Endothelial cell of umbilical vein (primary cell): ENCODE results near the gene ZNF462. TPM values are rescaled to one million over a fixed set of nuclear protein-coding genes. Genes with fewer than 3 reads are reported as not detected.

Source experiments
- BruUV-seq: library from RNA; stranded (reverse); fragments of 400-500 nt; replicated peaks from 2 replicates; lab custom pipeline; 2021; lab: Mats Ljungman, UMichigan
- CTCF ChIA-PET: fragments of 300-600, 350-600 bp; sonication (Branson Sonifier 250); formaldehyde crosslinking; loops from one replicate; lab custom pipeline; 2021; ENCODE audit warnings: antibody characterized with exemption, inconsistent platforms; lab: Charles Lee
- POLR2A ChIA-PET: fragments of 300-600, 350-600 bp; sonication (Branson Sonifier 250); formaldehyde crosslinking; loops from one replicate; lab custom pipeline; 2021; ENCODE audit warnings: antibody characterized with exemption, inconsistent platforms; lab: Charles Lee
- DNase-seq: peaks from one replicate; pipeline ENCODE4 v3.0.0-alpha.2; 2011; ENCODE audit warnings: low read depth, low spot score
- FAIRE-seq: peaks from 2 replicates; lab custom pipeline; 2011; peaks lifted over from hg19 to GRCh38; lab: Jason Lieb, UNC
- H2AFZ ChIP-seq: 2 replicates; pipeline ENCODE4 v1.6.0; 2012; ENCODE audit warnings: low read depth, low read length, control low read depth, inconsistent platforms
- H3K27ac ChIP-seq: 2 replicates; pipeline ENCODE4 v1.5.1; 2011; ENCODE audit warnings: low read depth, mild to moderate bottlenecking, control low read depth, low read length, moderate library complexity; ENCODE audit not compliant: insufficient read depth
- H3K27me3 ChIP-seq, 2 experiments: 2 replicates each; pipeline versions ENCODE4 v1.6.0 to v1.6.1; 2011; ENCODE audit warnings: low read length in 2 of 2, mixed read lengths in 1 of 2; ENCODE audit not compliant: control insufficient read depth in 2 of 2, insufficient read depth in 2 of 2
- H3K36me3 ChIP-seq, 2 experiments: 2 replicates in 1 of 2; 3 replicates in 1 of 2; pipeline ENCODE4 v1.5.1; 2011; ENCODE audit warnings: low read length in 2 of 2, mild to moderate bottlenecking in 1 of 2, moderate library complexity in 1 of 2; ENCODE audit not compliant: control insufficient read depth in 2 of 2, insufficient read depth in 2 of 2; ENCODE audit errors: extremely low read depth in 1 of 2
- H3K4me1 ChIP-seq: 3 replicates; pipeline ENCODE4 v1.5.1; 2011; ENCODE audit warnings: mild to moderate bottlenecking, low read length; ENCODE audit not compliant: control insufficient read depth, insufficient read depth; ENCODE audit errors: extremely low read depth
- H3K4me2 ChIP-seq: 2 replicates; pipeline ENCODE4 v1.6.1; 2011; ENCODE audit warnings: low read length, control low read depth, mixed read lengths; ENCODE audit not compliant: insufficient read depth
- H3K4me3 ChIP-seq, 3 experiments: fragments of 200-600 bp in 1 of 3; sonication (generic), shearing (Covaris generic) in 1 of 3; replicated peaks in 1 of 3; 2 replicates each; pipeline ENCODE4 v1.5.1; 2011 to 2016; ENCODE audit warnings: control low read depth in 3 of 3, low read length in 3 of 3, mild to moderate bottlenecking in 2 of 3, inconsistent platforms in 1 of 3, low read depth in 1 of 3, moderate library complexity in 1 of 3; ENCODE audit not compliant: insufficient read depth in 1 of 3
- H3K79me2 ChIP-seq: 2 replicates; pipeline ENCODE4 v1.6.0; 2012; ENCODE audit warnings: low read length, inconsistent platforms; ENCODE audit not compliant: control insufficient read depth, insufficient read depth
- H3K9ac ChIP-seq: replicated peaks from 2 replicates; pipeline ENCODE3; 2011; ENCODE audit warnings: low read length, control low read depth; ENCODE audit not compliant: insufficient read depth; ENCODE audit errors: extremely low read depth
- H3K9me1 ChIP-seq: replicated peaks from 3 replicates; pipeline ENCODE4 v1.6.0; 2011; ENCODE audit warnings: mild to moderate bottlenecking, low read length; ENCODE audit not compliant: control insufficient read depth, insufficient read depth; ENCODE audit errors: extremely low read depth
- H3K9me3 ChIP-seq: replicated peaks from 2 replicates; pipeline ENCODE4 v1.5.1; 2012; ENCODE audit warnings: low read length, inconsistent platforms; ENCODE audit not compliant: control insufficient read depth, insufficient read depth
- H4K20me1 ChIP-seq: replicated peaks from 2 replicates; pipeline ENCODE3; 2011; ENCODE audit warnings: mild to moderate bottlenecking, low read length; ENCODE audit not compliant: control insufficient read depth, insufficient read depth; ENCODE audit errors: extremely low read depth
- CTCF ChIP-seq, 2 donors: IDR thresholded peaks; 1 replicate in 1 of 2; 2 replicates in 1 of 2; pipeline ENCODE4 v1.5.1; 2011; ENCODE audit warnings: low read length in 2 of 2, mild to moderate bottlenecking in 2 of 2, moderate library complexity in 2 of 2, control low read depth in 1 of 2, inconsistent platforms in 1 of 2, low read depth in 1 of 2; ENCODE audit not compliant: insufficient read depth in 1 of 2; ENCODE audit errors: extremely low read depth in 1 of 2
- EZH2 ChIP-seq: IDR thresholded peaks from 2 replicates; pipeline ENCODE4 v1.6.1; 2012; ENCODE audit warnings: borderline replicate concordance, low read depth, mild to moderate bottlenecking, moderate library complexity, low read length, inconsistent platforms; ENCODE audit not compliant: severe bottlenecking
- FOS ChIP-seq: IDR thresholded peaks from 2 replicates; pipeline ENCODE4 v1.6.1; 2011; ENCODE audit warnings: mild to moderate bottlenecking, low read length, moderate library complexity, borderline replicate concordance; ENCODE audit not compliant: insufficient read depth
- GATA2 ChIP-seq: IDR thresholded peaks from 2 replicates; pipeline ENCODE4 v1.7.0; 2011; ENCODE audit warnings: low read depth, mild to moderate bottlenecking, moderate library complexity, mixed read lengths, low read length; ENCODE audit not compliant: insufficient read length, insufficient read depth
- JUN ChIP-seq: IDR thresholded peaks from 2 replicates; pipeline ENCODE4 v1.6.1; 2011; ENCODE audit warnings: borderline replicate concordance, low read depth; ENCODE audit not compliant: insufficient read length, insufficient read depth
- MAX ChIP-seq: IDR thresholded peaks from 2 replicates; pipeline ENCODE4 v1.6.1; 2011; ENCODE audit not compliant: insufficient read depth, insufficient read length
- MYC ChIP-seq: IDR thresholded peaks from one replicate; pipeline ENCODE4 v1.6.1; 2011; ENCODE audit warnings: mild to moderate bottlenecking, low read depth, low read length
- POLR2A ChIP-seq: IDR thresholded peaks from 2 replicates; pipeline ENCODE4 v1.6.1; 2012; ENCODE audit warnings: low read depth, mild to moderate bottlenecking, control low read depth, low read length
- POLR2AphosphoS5 ChIP-seq: IDR thresholded peaks from 2 replicates; pipeline ENCODE4 v1.6.1; 2012; ENCODE audit warnings: low read depth, mild to moderate bottlenecking, control low read depth, low read length, moderate library complexity; ENCODE audit not compliant: insufficient read depth
- dilution Hi-C: fragments of 300-500 bp; cut with MboI; formaldehyde crosslinking; loops from one replicate; pipeline ENCODE4 v1.15.0; 2019; ENCODE audit warnings: low sequenced_read_pairs; ENCODE audit not compliant: extremely low pct_ligation_motif_present
- intact Hi-C: fragments of 100-400 bp; cut with micrococcal nuclease; formaldehyde crosslinking; loops from one replicate; pipeline ENCODE4 v1.10.0; 2022
- polyA plus RNA-seq, 4 experiments: library from polyadenylated mRNA; depleted of rRNA in 3 of 4; stranded (reverse) in 3 of 4; unstranded in 1 of 4; fragments of >200 nt; gene quantifications; 2 replicates each; pipeline versions ENCODE4 v1.2.1 to v1.2.3, GENCODE V29; 2011 to 2012; ENCODE audit warnings: missing spikeins in 1 of 4
- total RNA-seq: library from RNA; stranded (reverse); gene quantifications from 2 replicates; pipeline ENCODE4 v1.2.3, GENCODE V29; 2021

ZNF462 gene
- total and polyA plus RNA-seq, 2 donors (not counting 3 experiments of a cell fraction or from before 2014, with no cell fraction given), result 6.2 to 24.7 TPM

- H3K4me1 ChIP-seq, result no peaks in the 10 kb centered on the region
- dilution Hi-C loops, result no loop called here
- no peak overlapping the region for H3K27ac ChIP-seq
- BruUV-seq, result no TSS peak
- FAIRE-seq, result no peak
- no peak overlapping the region for H2AFZ ChIP-seq
- ChIA-PET CTCF (no interaction called here), POLR2A (no interaction called here)
- no peaks in the 10 kb centered on the region for H3K79me2 ChIP-seq
- TF ChIP-seq EZH2, result no peak
- TF ChIP-seq POLR2AphosphoS5, result no peak
- TF ChIP-seq POLR2A, result no peak
- no peak overlapping the region for H3K9ac ChIP-seq
- H3K27me3 ChIP-seq, result no peaks in the 10 kb centered on the region
- intact Hi-C loops, result no loop called here
- no peaks in the 10 kb centered on the region for H3K36me3 ChIP-seq
- H3K4me2 ChIP-seq, result no peak overlapping the region
- H3K9me3 ChIP-seq, result no peaks in the 10 kb centered on the region
- H4K20me1 ChIP-seq, result no peaks in the 10 kb centered on the region
- no peak for DNase-seq
- no peaks in the 10 kb centered on the region for H3K9me1 ChIP-seq
- H3K4me3 ChIP-seq, result no peak overlapping the region
These were observed 161.2 kb downstream of the ZNF462 start for GRCh38 chr9:107024193-107024592.

DNA sequence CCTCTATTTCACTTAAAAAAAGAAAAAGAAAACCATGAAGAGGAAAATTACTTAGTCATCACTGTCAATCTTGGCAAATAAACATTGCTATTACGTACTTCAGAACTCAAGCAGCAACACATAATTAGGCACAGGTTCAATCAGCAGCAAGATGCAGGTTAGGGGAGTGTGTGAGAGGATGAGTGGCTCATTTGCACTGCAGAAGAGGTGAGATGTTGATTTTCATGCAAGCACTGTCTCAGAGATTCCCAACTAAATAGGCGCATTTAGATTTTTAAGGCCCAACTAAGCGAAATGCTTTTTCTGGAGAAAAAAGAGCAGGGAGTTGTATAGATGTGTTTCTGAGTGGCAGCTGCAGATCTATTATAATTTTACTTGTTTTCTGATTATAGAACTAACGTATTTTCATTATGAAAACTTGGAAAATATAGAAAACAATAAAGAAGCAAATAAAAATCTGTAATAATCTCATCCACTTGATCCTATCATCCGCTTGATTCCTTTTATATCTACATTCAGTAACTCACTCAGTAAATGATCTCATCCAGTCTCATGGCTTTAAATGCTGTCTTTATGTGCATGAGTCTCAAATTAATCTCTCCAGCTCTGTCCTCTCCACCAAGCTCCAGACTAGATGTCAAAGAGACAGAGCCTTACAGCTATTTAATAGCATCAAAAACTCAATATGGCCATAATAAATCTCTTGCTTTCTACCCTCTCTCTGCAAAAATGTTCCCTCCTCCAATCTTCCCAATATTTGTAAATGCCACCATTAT is 162.5 kb downstream of the ZNF462 start:
- no peak for DNase-seq
- no peak overlapping the region for H3K4me2 ChIP-seq
- H3K27me3 ChIP-seq, result peaks cover 0 to 3% of the 10 kb centered on the region in 2 experiments
- TF ChIP-seq JUN (no peak), GATA2 (no peak), POLR2AphosphoS5 (no peak), CTCF (IDR thresholded peaks at IDR 0.05; ENCODE audit: extremely low read depth in 1 of 2, insufficient read depth in 1 of 2, low read depth in 1 of 2, low read length in 2 of 2) (no peak), POLR2A (no peak), EZH2 (no peak), FOS (no peak), MYC (no peak), MAX (no peak)
- no peak overlapping the region for H3K9ac ChIP-seq
- H3K36me3 ChIP-seq, result no peaks in the 10 kb centered on the region
- no peak overlapping the region for H2AFZ ChIP-seq
- dilution Hi-C loops, result no loop called here
- H3K9me1 ChIP-seq, result no peaks in the 10 kb centered on the region
- H4K20me1 ChIP-seq, result no peaks in the 10 kb centered on the region
- H3K27ac ChIP-seq, result no peak overlapping the region
- POLR2A ChIA-PET, result no interaction called here
- no peaks in the 10 kb centered on the region for H3K9me3 ChIP-seq
- H3K4me1 ChIP-seq, result no peaks in the 10 kb centered on the region
- CTCF ChIA-PET, result interaction anchor here (1.0 kb wide), 1 partner anchor 11 kb away, joined by 3 read pairs; no protein-coding TSS in a partner anchor
- BruUV-seq, result no TSS peak
- intact Hi-C loops, result no loop called here
- no peak overlapping the region for H3K4me3 ChIP-seq
- FAIRE-seq, result no peak
- H3K79me2 ChIP-seq, result no peaks in the 10 kb centered on the region
